Smooth muscle cell (in vitro differentiated cells): ENCODE data around the gene ALDOA. TPM values are rescaled to one million over a fixed set of nuclear protein-coding genes. Genes with fewer than 3 reads are reported as not detected.
A peak's percentile ranks its signal among the peaks of the same experiment; 100 is the strongest.

ENCODE experiments used
- DNase-seq: peaks from one replicate; lab custom pipeline; 2025; ENCODE audit not compliant: unreplicated experiment; lab: John Stamatoyannopoulos, UW
- H2AFZ ChIP-seq: fragments of 200-600 bp; sonication (generic); 2 replicates; pipeline ENCODE4 v1.6.0; 2016; ENCODE audit warnings: antibody characterized with exemption, low read depth, mild to moderate bottlenecking
- H3F3A ChIP-seq: fragments of 200-600 bp; sonication (generic); 2 replicates; pipeline ENCODE4 v1.6.0; 2017; ENCODE audit warnings: antibody characterized with exemption, low read depth
- H3K27ac ChIP-seq: fragments of 200-600 bp; sonication (generic); 2 replicates; pipeline ENCODE4 v1.5.1; 2016; ENCODE audit warnings: low read depth, mild to moderate bottlenecking
- H3K27me3 ChIP-seq: fragments of 200-600 bp; sonication (generic); 2 replicates; pipeline ENCODE4 v1.6.1; 2016; ENCODE audit warnings: low read depth, mild to moderate bottlenecking
- H3K36me3 ChIP-seq: fragments of 200-600 bp; sonication (generic); 2 replicates; pipeline ENCODE4 v1.5.1; 2016; ENCODE audit warnings: low read depth
- H3K4me1 ChIP-seq: fragments of 200-600 bp; sonication (generic); 2 replicates; pipeline ENCODE4 v1.5.1; 2016; ENCODE audit warnings: low read depth
- H3K4me2 ChIP-seq: fragments of 200-600 bp; sonication (generic); 2 replicates; pipeline ENCODE4 v1.6.0; 2016; ENCODE audit warnings: mild to moderate bottlenecking
- H3K4me3 ChIP-seq: fragments of 200-600 bp; sonication (generic); 2 replicates; pipeline ENCODE4 v1.5.1; 2016; ENCODE audit warnings: mild to moderate bottlenecking
- H3K79me2 ChIP-seq: fragments of 200-600 bp; sonication (generic); 2 replicates; pipeline ENCODE4 v1.6.0; 2016; ENCODE audit warnings: low read depth, mild to moderate bottlenecking
- H3K9ac ChIP-seq: fragments of 200-600 bp; sonication (generic); 2 replicates; pipeline ENCODE4 v1.6.0; 2016; ENCODE audit warnings: low read depth
- H3K9me3 ChIP-seq: fragments of 200-600 bp; sonication (generic); replicated peaks from 2 replicates; pipeline ENCODE4 v1.5.1; 2016; ENCODE audit warnings: low read depth
- H4K20me1 ChIP-seq: fragments of 200-600 bp; sonication (generic); 2 replicates; pipeline ENCODE4 v1.6.0; 2016; ENCODE audit warnings: low read depth
- WGBS: methylation state at CpG from one replicate; pipeline ENCODE4 v1.1.7; 2016; ENCODE audit warnings: low lambda C conversion rate; 5-methylcytosine and 5-hydroxymethylcytosine counted together
- polyA plus RNA-seq: library from polyadenylated mRNA; unstranded; fragments of >200 nt; fragmentation: Nextera tagmentation; extraction: Ambion mirVana; gene quantifications from 2 replicates; pipeline ENCODE4 v1.2.1, GENCODE V29; 2016
- total RNA-seq: library from RNA; depleted of rRNA; stranded (reverse); fragments of >200 nt; gene quantifications from 2 replicates; pipeline ENCODE4 v1.2.3, GENCODE V29; 2014
- TF ChIP-seq, protein P1 (sequence below): fragments of 200-600 bp; sonication (generic); IDR thresholded peaks from 2 replicates; pipeline ENCODE4 v1.5.1; 2017; ENCODE audit warnings: borderline replicate concordance, mild to moderate bottlenecking, antibody characterized with exemption; ENCODE audit not compliant: insufficient read depth, poor library complexity, severe bottlenecking

Gene ALDOA
- total and polyA plus RNA-seq, 2 experiments from 2014 or later, result 1,146 to 2,856 TPM

DNA sequence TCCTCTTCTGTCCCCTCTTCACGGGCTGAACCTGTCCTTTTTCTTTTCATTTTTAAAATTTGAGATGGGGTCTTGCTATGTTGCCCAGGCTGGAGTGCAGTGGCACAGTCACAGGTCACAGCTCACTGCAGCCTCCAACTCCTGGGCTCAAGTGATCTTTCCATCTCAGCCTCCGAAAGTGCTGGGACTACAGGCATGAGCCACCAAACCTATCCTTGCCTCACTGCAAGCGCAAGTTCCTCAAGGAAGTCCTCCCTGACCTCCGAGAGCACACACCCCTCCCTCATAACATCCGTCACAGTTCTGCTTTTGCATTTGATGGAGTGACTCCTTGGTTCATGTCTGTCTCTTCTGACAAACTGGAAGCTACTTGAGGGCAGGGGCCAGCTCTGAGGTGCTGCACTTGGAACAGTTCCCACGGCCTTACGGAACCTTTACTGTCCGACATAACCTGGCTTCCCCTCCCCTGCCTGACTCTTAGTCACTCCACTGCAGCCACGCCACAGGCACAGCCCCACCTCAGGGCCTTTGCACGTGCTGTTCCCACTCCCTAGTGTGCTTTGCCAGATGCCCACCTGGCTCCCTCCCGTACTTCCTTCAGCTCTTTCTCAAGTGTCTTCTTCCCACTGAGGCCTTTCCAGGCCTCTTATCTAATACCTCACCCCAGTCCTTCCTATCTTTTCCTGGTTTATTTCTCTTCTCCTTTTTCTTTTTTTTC, 21.8 kb downstream of the ALDOA start:
- no peak overlapping the region for H3K9ac ChIP-seq
- peaks cover 4% of the 10 kb centered on the region for H4K20me1 ChIP-seq
- WGBS, result 95% methylated on average over 11 of the region's 11 CpGs
- peaks cover 8% of the 10 kb centered on the region for H3K4me1 ChIP-seq
- no peaks in the 10 kb centered on the region for H3K79me2 ChIP-seq
- peaks cover 17% of the 10 kb centered on the region for H3F3A ChIP-seq
- no peaks in the 10 kb centered on the region for H3K27me3 ChIP-seq
- H3K4me3 ChIP-seq, result no peak overlapping the region
- H3K9me3 ChIP-seq, result no peaks in the 10 kb centered on the region
- no peak for DNase-seq
- H3K4me2 ChIP-seq, result no peak overlapping the region
- no peak overlapping the region for H2AFZ ChIP-seq
- no peak overlapping the region for H3K27ac ChIP-seq
- TF ChIP-seq, protein P1, sequence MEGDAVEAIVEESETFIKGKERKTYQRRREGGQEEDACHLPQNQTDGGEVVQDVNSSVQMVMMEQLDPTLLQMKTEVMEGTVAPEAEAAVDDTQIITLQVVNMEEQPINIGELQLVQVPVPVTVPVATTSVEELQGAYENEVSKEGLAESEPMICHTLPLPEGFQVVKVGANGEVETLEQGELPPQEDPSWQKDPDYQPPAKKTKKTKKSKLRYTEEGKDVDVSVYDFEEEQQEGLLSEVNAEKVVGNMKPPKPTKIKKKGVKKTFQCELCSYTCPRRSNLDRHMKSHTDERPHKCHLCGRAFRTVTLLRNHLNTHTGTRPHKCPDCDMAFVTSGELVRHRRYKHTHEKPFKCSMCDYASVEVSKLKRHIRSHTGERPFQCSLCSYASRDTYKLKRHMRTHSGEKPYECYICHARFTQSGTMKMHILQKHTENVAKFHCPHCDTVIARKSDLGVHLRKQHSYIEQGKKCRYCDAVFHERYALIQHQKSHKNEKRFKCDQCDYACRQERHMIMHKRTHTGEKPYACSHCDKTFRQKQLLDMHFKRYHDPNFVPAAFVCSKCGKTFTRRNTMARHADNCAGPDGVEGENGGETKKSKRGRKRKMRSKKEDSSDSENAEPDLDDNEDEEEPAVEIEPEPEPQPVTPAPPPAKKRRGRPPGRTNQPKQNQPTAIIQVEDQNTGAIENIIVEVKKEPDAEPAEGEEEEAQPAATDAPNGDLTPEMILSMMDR, result no peak
- H3K36me3 ChIP-seq, result no peaks in the 10 kb centered on the region

DNA sequence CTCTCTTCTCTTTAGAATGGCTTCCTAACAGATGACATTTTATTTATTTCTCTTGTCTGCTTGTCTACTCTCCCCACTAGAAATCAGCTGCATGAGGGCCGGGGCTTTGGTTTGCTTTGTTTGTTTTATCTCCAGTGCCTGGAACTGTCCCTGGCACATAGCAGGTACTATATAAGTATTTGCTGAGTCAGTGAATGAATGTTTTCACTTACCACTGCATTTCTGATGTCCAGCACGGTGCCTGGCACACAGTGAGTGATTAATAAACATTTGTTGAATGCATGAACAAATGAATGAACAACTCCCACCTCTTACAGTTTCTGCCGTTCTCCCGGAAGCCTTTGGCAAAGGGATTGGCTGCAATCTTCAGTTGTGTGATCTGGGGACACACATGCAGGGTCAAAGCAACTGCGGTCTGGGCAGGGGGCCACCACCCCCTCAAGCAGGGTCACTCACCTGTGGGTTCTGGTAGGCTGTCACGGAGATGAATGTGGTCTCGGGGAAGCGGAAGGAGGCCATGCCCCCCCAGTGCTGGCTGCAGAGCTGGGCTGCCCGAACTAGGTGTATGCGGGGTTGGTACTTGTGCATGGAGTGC, 22.8 kb downstream of the ALDOA start:
- no peaks in the 10 kb centered on the region for H3K9me3 ChIP-seq
- H3K36me3 ChIP-seq, result no peaks in the 10 kb centered on the region
- H3K4me1 ChIP-seq, result peaks cover 12% of the 10 kb centered on the region
- H3K4me3 ChIP-seq, result no peak overlapping the region
- no peak for DNase-seq
- TF ChIP-seq, protein P1, result no peak
- no peak overlapping the region for H2AFZ ChIP-seq
- peaks cover 24% of the 10 kb centered on the region for H3F3A ChIP-seq
- no peak overlapping the region for H3K4me2 ChIP-seq
- H4K20me1 ChIP-seq, result no peaks in the 10 kb centered on the region
- no peaks in the 10 kb centered on the region for H3K79me2 ChIP-seq
- 87% methylated on average over 10 of the region's 10 CpGs for WGBS
- H3K27me3 ChIP-seq, result no peaks in the 10 kb centered on the region
- H3K9ac ChIP-seq, result no peak overlapping the region
- no peak overlapping the region for H3K27ac ChIP-seq

DNA sequence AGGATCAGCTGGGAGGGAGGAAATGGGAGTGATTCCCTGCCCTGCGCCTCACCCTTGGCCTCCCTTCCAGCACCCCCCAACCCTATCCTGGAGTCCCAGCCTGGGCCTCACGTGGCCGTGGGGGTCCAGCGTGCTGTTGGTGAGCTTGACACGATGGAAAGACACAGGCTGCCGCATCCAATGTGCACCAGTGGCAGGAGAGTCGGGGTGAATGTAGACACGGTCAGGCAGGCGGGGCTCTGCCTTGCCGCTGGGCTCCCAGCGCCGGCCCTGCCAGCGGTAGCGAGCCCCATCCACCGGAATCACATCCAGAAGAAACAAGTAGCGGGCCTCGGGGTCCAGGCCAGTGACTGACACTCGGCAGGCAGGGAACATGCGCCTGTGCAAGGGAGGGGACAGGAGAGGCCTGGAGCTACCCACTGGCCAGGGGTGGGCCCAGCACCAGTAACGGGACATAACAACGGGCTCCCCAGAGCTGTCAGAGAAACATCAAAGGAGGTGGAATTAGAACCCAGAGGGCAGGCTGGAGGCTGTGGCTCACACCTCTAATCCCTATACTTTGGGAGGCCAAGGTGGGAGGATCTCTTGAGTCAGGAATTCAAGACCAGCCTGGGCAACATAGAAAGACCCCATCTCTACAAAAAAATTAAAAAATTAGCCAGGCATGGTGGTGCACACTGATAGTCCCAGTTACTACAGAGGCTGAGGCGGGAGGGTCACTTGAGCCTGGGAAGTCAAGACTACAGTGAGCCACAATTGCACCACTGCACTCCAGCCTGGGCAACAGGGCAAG, 23.5 kb downstream of the ALDOA start:
- no peak for DNase-seq
- Histone ChIP-seq H3K36me3 (no peaks in the 10 kb centered on the region), H3K27me3 (no peaks in the 10 kb centered on the region), H3K4me1 (peaks cover 12% of the 10 kb centered on the region), H3K4me2 (no peak overlapping the region), H3K9ac (no peak overlapping the region), H3K4me3 (no peak overlapping the region), H2AFZ (no peak overlapping the region), H3K79me2 (no peaks in the 10 kb centered on the region), H4K20me1 (no peaks in the 10 kb centered on the region), H3K27ac (peak overlapping the region; percentile 61), H3K9me3 (no peaks in the 10 kb centered on the region), H3F3A (peaks cover 24% of the 10 kb centered on the region)
- TF ChIP-seq, protein P1, result no peak
- WGBS, result 90% methylated on average over 22 of the region's 22 CpGs
